Peyer's patch (tissue), 4 donors: ENCODE measurements around the gene TRPM6.

Experiments
- CTCF ChIP-seq, 6 experiments: fragments of 450-650 bp in 4 of 6; fragments of 200-600 bp in 2 of 6; sonication (generic) in 1 of 6; IDR thresholded peaks; one replicate each; pipeline ENCODE4 v1.5.1; 2017 to 2019; ENCODE audit warnings: antibody characterized with exemption in 6 of 6, mild to moderate bottlenecking in 3 of 6, moderate library complexity in 1 of 6
- POLR2A ChIP-seq, 2 donors: fragments of 450-650 bp; IDR thresholded peaks; one replicate each; pipeline ENCODE4 v1.5.1; 2017; ENCODE audit warnings: antibody characterized with exemption in 2 of 2, mild to moderate bottlenecking in 2 of 2, moderate library complexity in 2 of 2

GRCh38 chr9:74907085-74907484 is 19.4 kb upstream of the TRPM6 start:
- TF ChIP-seq CTCF (IDR thresholded peaks at IDR 0.05) = no peak
- no peak for TF ChIP-seq POLR2A (IDR thresholded peaks at IDR 0.05)
